Hindlimb muscle (tissue), 1 donor: ENCODE results near the gene CALHM2. TPM values are rescaled to one million over a fixed set of nuclear protein-coding genes. Genes with fewer than 3 reads are reported as not detected.

Source experiments
- DNase-seq: peaks from one replicate; pipeline ENCODE4 v3.0.0-alpha.2; 2013
- polyA plus RNA-seq: library from polyadenylated mRNA; unstranded; fragments of 120-200 nt; gene quantifications from one replicate; pipeline ENCODE4 v1.2.1, GENCODE V29; 2013; ENCODE audit not compliant: insufficient read length

Gene CALHM2
- polyA plus RNA-seq, 1 donor = 16.9 TPM

GRCh38 chr10:103476046-103476768 lies 24.0 kb upstream of the CALHM2 start:
- DNase-seq = no peak

DNA sequence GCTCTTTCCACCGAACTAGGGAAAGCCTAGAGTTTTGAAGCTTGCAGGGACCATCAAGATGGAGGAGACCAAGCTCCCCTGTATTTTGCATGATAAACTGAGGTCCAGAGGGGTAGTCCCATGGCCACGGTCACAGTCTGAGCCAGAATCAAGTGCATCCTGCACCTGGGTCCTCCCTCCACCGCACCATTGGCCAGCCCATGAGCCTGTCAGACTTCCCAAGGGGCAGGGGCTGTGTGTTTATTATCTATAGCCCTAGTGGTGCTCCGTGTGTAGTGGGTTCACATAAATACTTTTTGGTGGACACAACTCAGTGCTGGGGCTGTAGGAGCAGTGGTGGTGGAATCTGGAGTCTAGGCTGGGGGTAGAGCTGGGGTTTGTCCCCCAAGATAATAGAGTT lies 23.3 kb upstream of the CALHM2 start:
- no peak for DNase-seq

DNA sequence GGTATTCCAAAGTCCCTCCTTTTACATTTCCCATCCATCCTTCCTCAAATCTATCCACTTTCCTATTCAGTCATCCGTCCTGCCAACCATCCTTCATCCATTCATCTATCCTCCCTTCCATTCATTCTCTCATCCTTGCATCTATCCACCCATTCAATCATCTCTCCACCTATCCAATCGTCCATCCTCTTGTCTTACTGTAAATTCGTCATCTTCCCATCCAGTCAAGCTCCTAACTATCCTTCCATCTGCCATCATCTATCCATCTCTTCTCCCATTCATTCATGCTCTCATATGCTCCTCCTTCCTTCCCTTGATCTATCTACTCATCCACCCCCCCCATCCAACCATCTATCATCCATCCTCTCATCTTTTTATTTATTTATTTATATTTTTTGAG lies 21.9 kb upstream of the CALHM2 start:
- no peak for DNase-seq

- DNase-seq = no peak
Observed at GRCh38 chr10:103473261-103473671, 21.1 kb upstream of the CALHM2 start.

- no peak for DNase-seq
Observed at GRCh38 chr10:103472005-103472404, 19.8 kb upstream of the CALHM2 start.

DNA sequence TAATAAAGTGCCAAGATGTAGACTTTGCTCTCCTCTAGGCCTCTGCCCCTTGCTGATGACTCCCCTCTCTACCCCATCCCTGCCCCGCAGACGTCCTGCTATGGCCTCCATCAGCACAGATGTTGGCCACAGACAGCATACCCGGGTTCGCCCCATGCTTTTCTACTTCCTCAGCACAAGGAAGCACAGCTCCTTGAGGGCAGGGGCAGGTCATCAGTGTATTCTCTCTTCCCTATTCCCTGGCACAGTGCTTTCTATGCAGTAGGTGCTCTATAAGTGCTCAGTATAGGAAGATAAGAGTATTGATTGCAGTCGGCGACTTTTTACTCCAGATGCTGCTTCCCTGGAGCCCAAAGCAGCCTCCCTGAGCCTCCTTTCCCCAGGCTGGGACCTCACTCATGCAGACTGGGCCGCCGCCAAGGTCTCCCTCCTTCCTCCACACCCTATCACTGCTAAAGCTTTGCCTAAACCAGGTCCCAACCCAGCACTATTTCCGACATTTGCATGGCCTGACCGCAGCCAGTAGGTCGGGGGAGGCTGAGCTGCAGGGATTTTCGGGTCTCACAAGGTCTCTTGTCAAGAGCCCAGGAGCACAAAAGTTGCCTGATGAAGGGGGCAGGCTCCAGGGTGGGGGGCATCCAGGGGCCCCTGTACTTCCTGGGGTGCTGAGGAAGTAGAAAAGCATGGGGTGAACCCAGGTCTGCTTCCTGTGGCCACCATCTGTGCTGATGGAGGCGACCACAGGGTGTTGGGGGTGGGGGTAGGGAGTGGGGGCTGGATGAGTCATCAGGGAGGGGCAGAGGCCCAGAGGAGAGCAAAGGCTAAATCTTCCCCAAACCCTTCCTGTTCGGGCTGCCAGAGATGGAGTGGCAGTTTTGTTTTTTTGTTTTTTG lies 18.8 kb upstream of the CALHM2 start:
- no peak for DNase-seq

GRCh38 chr10:103469201-103469600 lies 17.0 kb upstream of the CALHM2 start:
- no peak for DNase-seq

DNA sequence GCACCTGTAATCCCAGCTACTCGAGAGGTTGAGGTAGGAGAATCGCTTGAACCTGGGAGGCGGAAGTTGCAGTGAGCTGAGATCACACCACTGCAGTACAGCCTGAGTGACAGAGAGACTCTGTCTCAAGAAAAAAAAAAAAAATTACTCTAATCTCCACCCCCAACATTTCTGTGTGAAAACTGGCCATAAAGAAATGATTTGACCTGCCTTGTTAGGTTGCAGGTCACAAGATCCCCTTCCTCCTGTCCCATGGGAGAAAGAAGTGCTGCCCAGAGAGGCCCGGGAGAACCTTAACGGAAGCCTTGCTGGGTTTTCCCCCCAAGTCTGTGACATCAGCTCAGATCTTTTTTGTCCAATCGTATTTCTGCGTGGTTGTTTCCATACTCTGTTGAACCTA lies 15.2 kb upstream of the CALHM2 start:
- DNase-seq = no peak

GRCh38 chr10:103466734-103467133 lies 14.6 kb upstream of the CALHM2 start:
- DNase-seq = no peak

DNA sequence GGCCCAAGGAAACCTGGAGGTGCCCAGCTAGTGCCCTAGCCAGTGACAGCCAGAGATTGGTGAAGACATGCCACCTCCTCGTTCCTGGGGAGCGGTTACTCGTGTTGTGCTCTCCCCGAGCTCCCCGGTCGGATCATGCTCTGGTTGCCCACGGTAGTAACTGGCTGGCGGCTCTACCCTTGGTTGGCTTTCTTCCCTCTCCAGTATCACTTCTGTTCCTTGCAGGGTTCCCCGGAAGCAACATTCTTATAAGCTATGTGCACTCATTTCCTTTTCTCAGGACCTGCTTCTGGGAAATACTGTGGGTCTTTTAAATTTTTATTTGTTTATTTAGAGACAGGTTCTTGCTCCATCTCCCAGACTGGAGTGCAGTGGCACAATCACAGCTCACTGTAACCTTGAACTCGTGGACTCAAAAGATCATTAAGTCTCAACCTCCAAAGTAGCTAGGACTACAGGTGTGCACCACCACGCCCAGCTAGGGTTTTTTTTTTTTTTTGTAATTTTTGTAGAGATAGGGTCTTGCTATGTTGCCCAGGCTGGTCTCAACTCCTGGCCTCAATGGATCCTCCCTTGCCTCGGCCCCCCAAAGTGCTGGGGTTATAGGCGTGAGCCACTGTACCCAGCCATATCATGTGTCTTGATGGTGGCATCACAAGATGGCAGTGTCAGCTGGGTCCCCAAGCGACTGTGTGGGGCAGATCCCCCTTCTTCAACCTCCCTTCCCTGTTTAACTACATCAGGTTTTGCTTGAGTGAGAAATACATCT lies 13.4 kb upstream of the CALHM2 start:
- DNase-seq = no peak

- no peak for DNase-seq
Observed at GRCh38 chr10:103463499-103463898, 11.3 kb upstream of the CALHM2 start.

DNA sequence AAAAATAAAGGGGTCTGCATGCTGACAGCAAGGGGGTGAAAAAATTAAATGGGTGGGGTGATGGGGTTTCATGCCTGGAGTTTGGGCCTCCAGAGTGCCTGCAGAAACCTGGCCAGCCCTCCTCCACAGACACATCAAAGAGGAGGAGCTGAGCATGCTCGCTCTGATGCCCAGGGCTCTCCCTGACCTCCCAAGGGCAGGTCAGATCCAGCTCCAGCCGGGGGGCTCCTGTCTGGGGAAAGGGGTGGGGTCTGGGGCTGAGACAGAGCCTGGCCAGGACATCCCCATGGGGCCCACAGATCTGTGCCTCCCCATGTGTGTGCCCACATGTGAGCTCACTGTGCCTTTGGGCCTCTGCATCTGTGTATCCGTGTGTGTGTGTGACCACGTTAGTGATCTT lies 7.4 kb upstream of the CALHM2 start:
- no peak for DNase-seq

GRCh38 chr10:103458720-103459119 lies 6.5 kb upstream of the CALHM2 start, which contains the start of gene CALHM1:
TSS of gene CALHM1 (minus strand) at chr10:103458900. CDS start at chr10:103458751, 149 bp downstream.
- DNase-seq = no peak

DNA sequence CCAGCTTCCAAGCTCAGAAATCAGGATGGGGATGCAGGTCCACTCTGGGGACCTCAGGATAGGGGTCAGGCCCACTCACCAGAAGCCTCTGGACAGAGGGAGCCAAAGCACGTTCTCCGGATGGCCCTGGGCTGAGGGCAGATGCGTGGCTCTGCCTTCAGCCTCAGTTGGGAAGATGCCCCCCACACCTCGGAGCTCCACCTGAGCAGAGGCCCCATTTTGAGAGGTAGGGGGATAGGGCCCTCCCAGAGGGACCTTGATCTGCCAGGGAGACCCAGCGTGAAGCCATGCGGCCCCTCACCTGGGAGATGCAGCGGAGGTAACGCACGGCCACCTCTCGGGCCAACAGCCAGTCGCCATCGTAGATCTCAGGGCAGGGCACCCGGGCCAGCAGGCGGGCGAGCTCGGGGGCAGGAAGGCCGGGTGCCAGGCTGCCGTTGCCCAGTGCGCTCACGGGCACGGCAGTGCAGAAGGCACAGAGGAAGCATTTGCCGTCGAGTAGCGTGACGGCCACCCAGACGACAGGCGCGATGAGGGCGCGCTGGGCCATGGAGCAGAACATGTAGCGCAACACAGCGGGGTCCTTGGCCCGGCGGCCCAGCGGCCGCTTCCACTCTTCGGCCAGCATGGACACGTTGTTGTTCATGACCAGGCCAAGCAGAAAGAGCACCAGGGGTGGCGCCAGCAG lies 5.9 kb upstream of the CALHM2 start:
- DNase-seq = no peak

GRCh38 chr10:103457176-103457712 lies 5.1 kb upstream of the CALHM2 start:
- DNase-seq = no peak

- DNase-seq = no peak
Observed at GRCh38 chr10:103456074-103456660, 4.0 kb upstream of the CALHM2 start.

DNA sequence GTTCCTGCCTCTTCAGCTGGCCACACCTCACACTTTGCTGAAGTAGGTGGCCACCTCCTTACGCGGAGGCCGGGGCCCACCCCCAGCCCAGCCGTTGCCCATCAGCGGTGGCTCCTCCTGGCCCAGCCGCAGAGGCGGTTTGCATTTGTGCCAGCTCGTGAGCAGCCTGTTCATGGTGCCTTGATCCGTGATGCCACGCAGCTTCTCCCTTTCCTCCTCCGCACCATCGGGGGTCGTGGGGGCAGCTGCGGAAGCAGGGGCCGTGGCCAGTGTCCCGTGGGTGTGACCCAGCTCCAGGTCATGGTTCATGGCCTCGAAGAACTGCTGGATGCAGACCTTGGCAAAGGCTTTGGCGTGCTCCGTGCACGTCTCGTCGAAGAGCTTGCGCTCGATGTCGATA lies 3.1 kb upstream of the CALHM2 start:
- no peak for DNase-seq

DNA sequence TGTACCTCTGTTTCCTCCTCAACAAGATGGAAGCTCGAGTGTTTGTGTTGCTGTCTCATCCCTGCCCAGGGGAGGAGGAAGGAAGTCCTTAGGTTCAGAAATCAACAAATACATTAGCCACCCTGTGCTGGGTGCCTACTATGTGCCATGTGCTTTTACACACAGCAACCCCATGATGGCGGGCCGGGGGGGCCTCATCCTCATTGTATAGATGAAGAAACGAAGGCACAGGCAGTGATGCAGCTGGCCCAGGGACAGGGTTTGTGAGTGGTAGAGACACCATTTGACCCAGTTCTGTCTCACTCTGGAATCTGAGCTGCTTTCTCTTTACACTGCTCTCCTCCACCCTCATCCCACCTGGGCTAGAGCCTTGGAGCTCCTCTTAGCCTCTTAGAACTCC lies 1.9 kb upstream of the CALHM2 start:
- DNase-seq = no peak

- DNase-seq = no peak
Observed at GRCh38 chr10:103452506-103453230, 498 bp upstream of the CALHM2 start.

- DNase-seq = no peak
Observed at GRCh38 chr10:103451091-103451813, 918 bp downstream of the CALHM2 start.
